Ishikawa (cell line): Measurements from ENCODE around the gene MRPS16.

ENCODE experiments used
- CEBPB ChIP-seq: IDR thresholded peaks from 2 replicates; pipeline ENCODE4 v1.6.1; 2012
- CREB1 ChIP-seq: IDR thresholded peaks from 2 replicates; pipeline ENCODE4 v1.6.1; 2012; ENCODE audit warnings: low read depth
- EGR1 ChIP-seq: IDR thresholded peaks from 2 replicates; pipeline ENCODE4 v1.6.1; 2012
- EP300 ChIP-seq: IDR thresholded peaks from 2 replicates; pipeline ENCODE4 v1.6.1; 2012; ENCODE audit warnings: borderline replicate concordance
- FOXM1 ChIP-seq: IDR thresholded peaks from 2 replicates; pipeline ENCODE4 v1.6.1; 2012; ENCODE audit warnings: low read depth, borderline replicate concordance
- MAX ChIP-seq: IDR thresholded peaks from 2 replicates; pipeline ENCODE4 v1.6.1; 2012
- NFIC ChIP-seq: IDR thresholded peaks from 2 replicates; pipeline ENCODE4 v1.6.1; 2012
- RAD21 ChIP-seq: IDR thresholded peaks from 2 replicates; pipeline ENCODE4 v1.6.1; 2012; ENCODE audit warnings: low read depth
- REST ChIP-seq: IDR thresholded peaks from 2 replicates; pipeline ENCODE4 v1.6.1; 2012; ENCODE audit warnings: low read depth, mild to moderate bottlenecking
- TAF1 ChIP-seq: IDR thresholded peaks from 2 replicates; pipeline ENCODE4 v1.6.1; 2012; ENCODE audit warnings: low read depth, mild to moderate bottlenecking
- TCF12 ChIP-seq: IDR thresholded peaks from 2 replicates; pipeline ENCODE4 v1.6.1; 2012; ENCODE audit warnings: low read depth
- TEAD4 ChIP-seq: IDR thresholded peaks from 2 replicates; pipeline ENCODE4 v1.6.1; 2012
- USF1 ChIP-seq: IDR thresholded peaks from 2 replicates; pipeline ENCODE4 v1.6.1; 2012
- YY1 ChIP-seq: IDR thresholded peaks from 2 replicates; pipeline ENCODE4 v1.6.1; 2012; ENCODE audit warnings: low read depth
- ZBTB7A ChIP-seq: IDR thresholded peaks from 2 replicates; pipeline ENCODE4 v1.6.1; 2012; ENCODE audit warnings: low read depth

Gene MRPS16

GRCh38 chr10:73252445-73253224 lies at the start of gene MRPS16:
Gene MRPS16 (minus strand): TSS chr10:73252644. CDS start chr10:73252482, 162 bp downstream.
- TF ChIP-seq CREB1 (peak; percentile 63), MAX (peak; percentile 97), CEBPB (no peak), NFIC (peak; percentile 60), ZBTB7A (no peak), EGR1 (0 out of 2 replicates have a peak, but pooled peaks have one; percentile 19), YY1 (peak; percentile 81; the same call in 1 of the 2 replicates), EP300 (peak; percentile 51; the same call in 1 of the 2 replicates), USF1 (peak; percentile 60), TCF12 (peak; percentile 89), TEAD4 (peak; percentile 49), TAF1 (peak; percentile 98), FOXM1 (peak; percentile 66; the same call in 1 of the 2 replicates), REST (peak; percentile 40; the same call in 1 of the 2 replicates), RAD21 (peak; percentile 6; the same call in 1 of the 2 replicates)

GRCh38 chr10:73296946-73297345 lies 44.5 kb upstream of the MRPS16 start:
- no peak for TF ChIP-seq TAF1
- TF ChIP-seq ZBTB7A = no peak
- TF ChIP-seq YY1 = no peak
- TF ChIP-seq CEBPB = no peak
- no peak for TF ChIP-seq REST
- no peak for TF ChIP-seq EGR1
- no peak for TF ChIP-seq MAX
- no peak for TF ChIP-seq TEAD4
- TF ChIP-seq USF1 = no peak
- no peak for TF ChIP-seq CREB1
- no peak for TF ChIP-seq RAD21
- no peak for TF ChIP-seq TCF12
- no peak for TF ChIP-seq EP300
- no peak for TF ChIP-seq NFIC
- TF ChIP-seq FOXM1 = no peak

- no peak for TF ChIP-seq FOXM1
Measured at GRCh38 chr10:73293461-73293860, 41.0 kb upstream of the MRPS16 start.

GRCh38 chr10:73289958-73290357 lies 37.5 kb upstream of the MRPS16 start:
- TF ChIP-seq FOXM1 = no peak
- no peak for TF ChIP-seq RAD21
- TF ChIP-seq ZBTB7A = no peak
- no peak for TF ChIP-seq CREB1
- no peak for TF ChIP-seq EGR1
- no peak for TF ChIP-seq NFIC
- no peak for TF ChIP-seq TAF1
- TF ChIP-seq USF1 = no peak
- no peak for TF ChIP-seq TEAD4
- TF ChIP-seq YY1 = no peak
- no peak for TF ChIP-seq TCF12
- no peak for TF ChIP-seq MAX
- no peak for TF ChIP-seq REST
- no peak for TF ChIP-seq EP300
- TF ChIP-seq CEBPB = no peak
